Cardiac muscle cell (in vitro differentiated cells and primary cell): ENCODE results near the gene CIRBP. TPM values are rescaled to one million over a fixed set of nuclear protein-coding genes. Genes with fewer than 3 reads are reported as not detected.

ENCODE experiments used
- DNase-seq, 2 donors: peaks; one replicate each; pipeline versions ENCODE4 v3.0.0 to v3.0.0-alpha.2; 2010 to 2017; ENCODE audit warnings: low read depth in 1 of 2, low spot score in 1 of 2
- H3K27ac ChIP-seq: fragments of 200-600 bp; sonication (generic); 2 replicates; pipeline ENCODE4 v1.5.1; 2016
- H3K27me3 ChIP-seq: fragments of 200-600 bp; sonication (generic); 2 replicates; pipeline ENCODE4 v1.6.0; 2016; ENCODE audit warnings: control low read depth
- H3K36me3 ChIP-seq: fragments of 200-600 bp; sonication (generic); 2 replicates; pipeline ENCODE4 v1.5.1; 2016; ENCODE audit warnings: control low read depth
- H3K4me1 ChIP-seq: fragments of 200-600 bp; sonication (generic); 2 replicates; pipeline ENCODE4 v1.8.1; 2017; ENCODE audit warnings: low read depth, mild to moderate bottlenecking, mixed run types
- H3K4me3 ChIP-seq: fragments of 200-600 bp; sonication (generic); 2 replicates; pipeline ENCODE4 v1.5.1; 2016; ENCODE audit warnings: mild to moderate bottlenecking
- H3K9me3 ChIP-seq: fragments of 200-600 bp; sonication (generic); 2 replicates; pipeline ENCODE4 v1.5.1; 2017; ENCODE audit warnings: low read depth, mild to moderate bottlenecking, control low read depth
- CTCF ChIP-seq: IDR thresholded peaks from 2 replicates; pipeline ENCODE4 v1.5.1; 2012; ENCODE audit warnings: low read depth, mild to moderate bottlenecking, low read length
- polyA plus RNA-seq: library from polyadenylated mRNA; unstranded; fragments of >200 nt; fragmentation: Nextera tagmentation; extraction: Ambion mirVana; gene quantifications from 2 replicates; pipeline ENCODE4 v1.2.1, GENCODE V29; 2016
- total RNA-seq: library from RNA; depleted of rRNA; stranded (reverse); fragments of >200 nt; gene quantifications from 2 replicates; pipeline ENCODE4 v1.2.3, GENCODE V29; 2016

CIRBP gene
- total and polyA plus RNA-seq, 2 experiments from 2014 or later: 716 to 2,236 TPM

DNA sequence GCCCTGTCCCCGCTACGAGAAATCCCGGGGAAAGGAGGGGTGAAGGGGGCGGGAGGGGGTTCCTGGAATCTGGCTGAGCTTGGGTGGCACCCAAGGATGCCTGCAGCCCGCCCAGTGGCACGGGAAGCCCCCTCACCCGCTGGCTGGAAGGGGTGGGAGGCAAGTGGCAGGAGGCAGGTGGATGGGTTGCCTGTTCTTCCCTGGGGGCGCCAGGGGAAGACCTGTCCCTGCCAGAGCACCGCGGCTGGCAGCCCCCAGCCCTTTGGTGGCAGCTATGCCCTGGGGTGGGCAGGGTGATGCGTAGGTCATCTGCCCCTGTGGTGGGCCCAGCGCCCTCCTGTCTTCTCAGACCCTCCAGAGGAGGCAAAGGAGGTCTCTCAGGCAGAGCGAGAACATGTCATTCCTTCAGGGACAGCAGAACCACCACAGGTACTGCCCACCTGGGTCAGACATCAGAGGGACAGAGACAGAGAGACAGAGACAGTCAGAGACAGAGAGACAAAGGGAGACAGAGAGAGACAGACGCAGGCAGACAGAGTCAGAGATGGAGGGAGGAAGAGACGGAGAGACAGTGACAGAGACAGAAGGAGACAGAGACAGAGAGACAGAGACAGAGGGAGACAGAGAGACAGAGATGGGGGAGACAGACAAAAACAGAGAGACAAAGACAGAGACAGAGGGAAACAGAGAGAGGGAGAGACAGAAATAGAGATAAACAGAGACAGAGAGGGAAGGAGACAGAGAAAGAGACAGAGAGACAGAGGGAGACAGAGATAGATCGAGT is 53.3 kb downstream of the CIRBP start:
- Histone ChIP-seq H3K4me1 (no peaks in the 10 kb centered on the region), H3K4me3 (no peak overlapping the region), H3K9me3 (no peaks in the 10 kb centered on the region), H3K27ac (no peak overlapping the region), H3K27me3 (no peaks in the 10 kb centered on the region), H3K36me3 (no peaks in the 10 kb centered on the region)
- no peak for DNase-seq
- no peak for TF ChIP-seq CTCF

DNA sequence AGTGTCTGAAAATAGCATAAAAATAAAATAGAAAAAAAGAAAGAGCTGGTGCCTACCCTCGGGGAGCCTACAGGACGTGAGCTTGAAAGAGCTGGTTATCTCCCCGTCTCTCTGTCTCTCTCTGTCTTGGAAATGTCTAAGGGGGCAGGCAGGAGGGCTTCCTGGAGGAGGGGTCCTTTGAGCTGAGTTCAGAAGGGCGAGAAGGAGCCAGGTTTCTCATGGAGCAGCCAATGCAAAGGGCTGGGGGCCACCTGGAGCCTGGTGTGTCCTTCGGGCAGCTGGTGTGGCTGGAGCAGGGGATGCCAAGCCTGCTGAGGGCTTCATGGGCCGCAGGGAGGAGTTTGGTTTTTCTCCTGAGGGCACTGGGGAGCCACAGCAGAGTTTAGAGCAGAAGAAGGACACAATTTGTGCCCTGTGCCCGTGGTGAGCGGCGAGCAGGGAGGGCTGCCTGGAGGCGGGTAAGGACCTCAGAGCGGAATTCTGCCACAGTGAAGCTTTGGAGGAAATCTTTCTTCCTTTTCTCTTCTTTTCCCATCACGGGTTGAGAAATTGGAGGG is 55.2 kb downstream of the CIRBP start:
- no peak for TF ChIP-seq CTCF
- DNase-seq: no peak
- H3K4me3 ChIP-seq: no peak overlapping the region
- H3K9me3 ChIP-seq: no peaks in the 10 kb centered on the region
- H3K27me3 ChIP-seq: no peaks in the 10 kb centered on the region
- H3K27ac ChIP-seq: no peak overlapping the region
- H3K36me3 ChIP-seq: no peaks in the 10 kb centered on the region
- no peaks in the 10 kb centered on the region for H3K4me1 ChIP-seq

Other genes with a start within 250 kb of the CIRBP start
- gene TMEM259, start 248.2 kb upstream of the CIRBP start, total RNA-seq: 228 and 370 TPM in 2 replicates
- 403 and 445 TPM in 2 replicates for gene TMEM259, start 248.2 kb upstream of the CIRBP start, polyA plus RNA-seq
- gene RNU6-2, start 247.8 kb upstream of the CIRBP start, total RNA-seq: not detected in 2 replicates
- not detected in 2 replicates for gene RNU6-2, start 247.8 kb upstream of the CIRBP start, polyA plus RNA-seq
- 158 TPM in 2 replicates for gene CNN2, start 242.7 kb upstream of the CIRBP start, total RNA-seq
- 183 and 185 TPM in 2 replicates for gene CNN2, start 242.7 kb upstream of the CIRBP start, polyA plus RNA-seq
- 43.6 and 44.0 TPM in 2 replicates for gene ABCA7, start 229.2 kb upstream of the CIRBP start, total RNA-seq
- gene ABCA7, start 229.2 kb upstream of the CIRBP start, polyA plus RNA-seq: 36.8 and 60.4 TPM in 2 replicates
- 88.6 and 133 TPM in 2 replicates for gene ARHGAP45, start 202.2 kb upstream of the CIRBP start, total RNA-seq
- 39.3 and 67.5 TPM in 2 replicates for gene ARHGAP45, start 202.2 kb upstream of the CIRBP start, polyA plus RNA-seq
- gene POLR2E, start 174.0 kb upstream of the CIRBP start, total RNA-seq: 371 and 410 TPM in 2 replicates
- 409 and 487 TPM in 2 replicates for gene POLR2E, start 174.0 kb upstream of the CIRBP start, polyA plus RNA-seq
- gene GPX4, start 165.3 kb upstream of the CIRBP start, total RNA-seq: 759 and 903 TPM in 2 replicates
- 826 and 860 TPM in 2 replicates for gene GPX4, start 165.3 kb upstream of the CIRBP start, polyA plus RNA-seq
- gene SBNO2, start 95.1 kb upstream of the CIRBP start, total RNA-seq: 23.0 and 28.5 TPM in 2 replicates
- gene SBNO2, start 95.1 kb upstream of the CIRBP start, polyA plus RNA-seq: 6.8 and 11.8 TPM in 2 replicates
- gene STK11, start 63.6 kb upstream of the CIRBP start, total RNA-seq: 140 and 180 TPM in 2 replicates
- gene STK11, start 63.6 kb upstream of the CIRBP start, polyA plus RNA-seq: 122 and 154 TPM in 2 replicates
- gene CBARP, start 31.3 kb upstream of the CIRBP start, total RNA-seq: 21.1 and 29.1 TPM in 2 replicates
- 22.1 and 30.6 TPM in 2 replicates for gene CBARP, start 31.3 kb upstream of the CIRBP start, polyA plus RNA-seq
- gene ATP5F1D, start 27.6 kb upstream of the CIRBP start, total RNA-seq: 188 and 355 TPM in 2 replicates
- gene ATP5F1D, start 27.6 kb upstream of the CIRBP start, polyA plus RNA-seq: 505 and 638 TPM in 2 replicates
- gene MIDN, start 20.7 kb upstream of the CIRBP start, total RNA-seq: 45.6 and 89.2 TPM in 2 replicates
- 58.1 and 76.0 TPM in 2 replicates for gene MIDN, start 20.7 kb upstream of the CIRBP start, polyA plus RNA-seq
- 31.2 and 44.9 TPM in 2 replicates for gene FAM174C, start 6.2 kb downstream of the CIRBP start, total RNA-seq
- 34.0 and 34.4 TPM in 2 replicates for gene FAM174C, start 6.2 kb downstream of the CIRBP start, polyA plus RNA-seq
- 13.0 and 16.9 TPM in 2 replicates for gene EFNA2, start 16.5 kb downstream of the CIRBP start, total RNA-seq
- 0.34 and 0.44 TPM in 2 replicates for gene EFNA2, start 16.5 kb downstream of the CIRBP start, polyA plus RNA-seq
- gene NDUFS7, start 114.6 kb downstream of the CIRBP start, total RNA-seq: 264 and 266 TPM in 2 replicates
- 455 and 472 TPM in 2 replicates for gene NDUFS7, start 114.6 kb downstream of the CIRBP start, polyA plus RNA-seq
- 197 and 231 TPM in 2 replicates for gene GAMT, start 132.2 kb downstream of the CIRBP start, total RNA-seq
- 180 and 231 TPM in 2 replicates for gene GAMT, start 132.2 kb downstream of the CIRBP start, polyA plus RNA-seq
- 103 and 112 TPM in 2 replicates for gene DAZAP1, start 138.3 kb downstream of the CIRBP start, total RNA-seq
- 41.8 and 43.0 TPM in 2 replicates for gene DAZAP1, start 138.3 kb downstream of the CIRBP start, polyA plus RNA-seq
- 3,563 and 6,817 TPM in 2 replicates for gene RPS15, start 169.1 kb downstream of the CIRBP start, total RNA-seq
- gene RPS15, start 169.1 kb downstream of the CIRBP start, polyA plus RNA-seq: 1,008 and 1,129 TPM in 2 replicates
- gene APC2, start 180.8 kb downstream of the CIRBP start, total RNA-seq: 0.42 and 1.3 TPM in 2 replicates
- 0.27 and 0.94 TPM in 2 replicates for gene APC2, start 180.8 kb downstream of the CIRBP start, polyA plus RNA-seq
- gene C19orf25, start 209.9 kb downstream of the CIRBP start, total RNA-seq: 52.4 and 81.5 TPM in 2 replicates
- gene C19orf25, start 209.9 kb downstream of the CIRBP start, polyA plus RNA-seq: 56.9 and 84.9 TPM in 2 replicates
- gene PCSK4, start 221.0 kb downstream of the CIRBP start, total RNA-seq: 11.2 and 28.6 TPM in 2 replicates
- gene PCSK4, start 221.0 kb downstream of the CIRBP start, polyA plus RNA-seq: 9.6 and 19.2 TPM in 2 replicates
- gene REEP6, start 221.8 kb downstream of the CIRBP start, total RNA-seq: 52.7 and 72.5 TPM in 2 replicates
- gene REEP6, start 221.8 kb downstream of the CIRBP start, polyA plus RNA-seq: 74.7 and 99.8 TPM in 2 replicates
- gene ADAMTSL5, start 243.7 kb downstream of the CIRBP start, total RNA-seq: 3.9 and 5.7 TPM in 2 replicates
- 4.9 and 8.6 TPM in 2 replicates for gene ADAMTSL5, start 243.7 kb downstream of the CIRBP start, polyA plus RNA-seq